Uterus (tissue), 4 donors: ENCODE results near the gene KAZALD1. TPM values are rescaled to one million over a fixed set of nuclear protein-coding genes. Genes with fewer than 3 reads are reported as not detected.

Experiments
- DNase-seq, 2 donors: peaks; one replicate each; pipeline ENCODE4 v3.0.0-alpha.2; 2019 to 2020
- H3K27ac ChIP-seq, 2 donors: fragments of 200-600 bp; sonication (generic); 1 replicate in 1 of 2; 2 replicates in 1 of 2; pipeline ENCODE4 v1.5.1; 2016 to 2018
- H3K27me3 ChIP-seq, 2 donors: fragments of 200-600 bp; sonication (generic); one replicate each; pipeline ENCODE4 v1.5.1; 2018 to 2019; ENCODE audit warnings: control low read depth in 1 of 2
- H3K36me3 ChIP-seq, 2 donors: fragments of 200-600 bp; sonication (generic); one replicate each; pipeline ENCODE4 v1.5.1; 2019; ENCODE audit warnings: control low read depth in 1 of 2
- H3K4me1 ChIP-seq, 2 donors: fragments of 200-600 bp; sonication (generic); one replicate each; pipeline ENCODE4 v1.5.1; 2018 to 2019; ENCODE audit warnings: control low read depth in 1 of 2
- H3K4me3 ChIP-seq, 2 donors: fragments of 200-600 bp; sonication (generic); 1 replicate in 1 of 2; 2 replicates in 1 of 2; pipeline ENCODE4 v1.5.1; 2018 to 2019; ENCODE audit warnings: mild to moderate bottlenecking in 1 of 2
- H3K9me3 ChIP-seq, 2 donors: fragments of 200-600 bp; sonication (generic); one replicate each; pipeline ENCODE4 v1.5.1; 2019; ENCODE audit warnings: control low read depth in 1 of 2
- CTCF ChIP-seq, 4 experiments: fragments of 200-600 bp in 2 of 4; fragments of 450-650 bp in 2 of 4; sonication (generic) in 2 of 4; IDR thresholded peaks; one replicate each; pipeline ENCODE4 v1.5.1; 2016 to 2019; ENCODE audit warnings: antibody characterized with exemption in 4 of 4, mild to moderate bottlenecking in 2 of 4, moderate library complexity in 1 of 4
- POLR2A ChIP-seq, 2 donors: fragments of 450-650 bp; IDR thresholded peaks; one replicate each; pipeline ENCODE4 v1.6.1; 2016; ENCODE audit warnings: antibody characterized with exemption in 2 of 2, mild to moderate bottlenecking in 1 of 2, moderate library complexity in 1 of 2
- intact Hi-C: fragments of 100-400 bp; cut with DNase I; formaldehyde crosslinking; loops from one replicate; pipeline ENCODE4 v1.15.1; 2023; ENCODE audit warnings: low total_unique reads
- total RNA-seq, 4 donors: library from RNA; depleted of rRNA in 3 of 4; stranded (reverse); fragments of >200 nt in 3 of 4; gene quantifications; one replicate each; pipeline versions ENCODE4 v1.1.0 to v1.2.4, GENCODE V29; 2014 to 2023
- donor health status: DM: yes; HTN: yes; CAD: no.

Gene KAZALD1
- total RNA-seq, 4 donors from 2014 or later, result 0.26 to 34.6 (median 6.3) TPM; not detected in 1

GRCh38 chr10:101042667-101043362 lies 19.0 kb upstream of the KAZALD1 start:
- TF ChIP-seq CTCF (IDR thresholded peaks at IDR 0.05), result peak in 2 of 4 experiments; percentile 2 to 20
- peak in 1 of 2 donors; percentile 61 for TF ChIP-seq POLR2A (IDR thresholded peaks at IDR 0.05)
- H3K4me1 ChIP-seq, result peaks cover 0 to 5% of the 10 kb centered on the region in 2 donors
- H3K27ac ChIP-seq, result peak overlapping the region; percentile 86 to 95
- H3K27me3 ChIP-seq, result peaks cover 0 to 9% of the 10 kb centered on the region in 2 donors
- intact Hi-C loops, result no loop called here
- peak; percentile 96 to 97 for DNase-seq
- peak overlapping the region; percentile 38 to 50 for H3K4me3 ChIP-seq
- no peaks in the 10 kb centered on the region for H3K36me3 ChIP-seq
- no peaks in the 10 kb centered on the region for H3K9me3 ChIP-seq

GRCh38 chr10:101043363-101043707 lies 18.5 kb upstream of the KAZALD1 start:
- intact Hi-C loops, result no loop called here
- peak overlapping the region; percentile 38 to 50 for H3K4me3 ChIP-seq

GRCh38 chr10:101044117-101044516 lies 17.7 kb upstream of the KAZALD1 start:
- peaks cover 10 to 22% of the 10 kb centered on the region in 2 donors for H3K27me3 ChIP-seq
- no peak overlapping the region for H3K4me3 ChIP-seq
- no peaks in the 10 kb centered on the region for H3K9me3 ChIP-seq
- H3K27ac ChIP-seq, result no peak overlapping the region
- TF ChIP-seq POLR2A (IDR thresholded peaks at IDR 0.05) (no peak), CTCF (IDR thresholded peaks at IDR 0.05) (no peak)
- H3K36me3 ChIP-seq, result no peaks in the 10 kb centered on the region
- no peak for DNase-seq
- H3K4me1 ChIP-seq, result peaks cover 0 to 5% of the 10 kb centered on the region in 2 donors
- intact Hi-C loops, result no loop called here

More at GRCh38 chr10:101043363-101043707, 18.5 kb upstream of the KAZALD1 start:
- no peaks in the 10 kb centered on the region for H3K9me3 ChIP-seq
- TF ChIP-seq CTCF (IDR thresholded peaks at IDR 0.05) (no peak), POLR2A (IDR thresholded peaks at IDR 0.05) (no peak)
- H3K36me3 ChIP-seq, result no peaks in the 10 kb centered on the region
- H3K27me3 ChIP-seq, result peaks cover 4 to 15% of the 10 kb centered on the region in 2 donors
- no peak for DNase-seq
- H3K4me1 ChIP-seq, result peaks cover 0 to 5% of the 10 kb centered on the region in 2 donors
- H3K27ac ChIP-seq, result peak overlapping the region; percentile 86 to 95

- intact Hi-C loops, result no loop called here
- DNase-seq, result no peak
- Histone ChIP-seq H3K27me3 (peaks cover 18 to 44% of the 10 kb centered on the region in 2 donors), H3K4me1 (peaks cover 0 to 8% of the 10 kb centered on the region in 2 donors), H3K36me3 (no peaks in the 10 kb centered on the region), H3K27ac (no peak overlapping the region), H3K4me3 (no peak overlapping the region), H3K9me3 (no peaks in the 10 kb centered on the region)
- TF ChIP-seq POLR2A (IDR thresholded peaks at IDR 0.05) (no peak), CTCF (IDR thresholded peaks at IDR 0.05) (no peak)
Observed at GRCh38 chr10:101046332-101047238, 15.2 kb upstream of the KAZALD1 start.

- no peak for DNase-seq
- intact Hi-C loops, result no loop called here
- H3K27me3 ChIP-seq, result peaks cover 18 to 44% of the 10 kb centered on the region in 2 donors
- no peaks in the 10 kb centered on the region for H3K36me3 ChIP-seq
- no peak overlapping the region for H3K27ac ChIP-seq
- no peak overlapping the region for H3K4me3 ChIP-seq
- TF ChIP-seq POLR2A (IDR thresholded peaks at IDR 0.05), result no peak
- TF ChIP-seq CTCF (IDR thresholded peaks at IDR 0.05), result no peak
- peaks cover 0 to 5% of the 10 kb centered on the region in 2 donors for H3K4me1 ChIP-seq
- H3K9me3 ChIP-seq, result no peaks in the 10 kb centered on the region
Observed at GRCh38 chr10:101047268-101047667, 14.5 kb upstream of the KAZALD1 start.
